Measurements from ENCODE around the gene IL1F10.

IL1F10 gene

GRCh38 chr2:113067681-113068080, at the start of gene IL1F10:
Gene IL1F10, plus strand, starts transcription at chr2:113067970. Its CDS starts 4,769 bp downstream, at chr2:113072739.
- no peak for DNase-seq (ENCODE audit: low spot score)

GRCh38 chr2:113018509-113018908, 49.3 kb upstream of the IL1F10 start:
- no peak for DNase-seq (ENCODE audit: low spot score)

- DNase-seq (ENCODE audit: low spot score), result no peak
Measured at GRCh38 chr2:113021312-113021711, 46.5 kb upstream of the IL1F10 start.

- DNase-seq (ENCODE audit: low spot score), result no peak
Measured at GRCh38 chr2:113024764-113025163, 43.0 kb upstream of the IL1F10 start.

- peak; percentile 45 for DNase-seq (ENCODE audit: low spot score)
Measured at GRCh38 chr2:113025737-113026136, 42.0 kb upstream of the IL1F10 start.

GRCh38 chr2:113027691-113028090, 40.1 kb upstream of the IL1F10 start:
- DNase-seq (ENCODE audit: low spot score), result no peak

GRCh38 chr2:113028112-113028511, 39.7 kb upstream of the IL1F10 start:
- no peak for DNase-seq (ENCODE audit: low spot score)

GRCh38 chr2:113032737-113033136, 35.0 kb upstream of the IL1F10 start:
- no peak for DNase-seq (ENCODE audit: low spot score)

GRCh38 chr2:113034016-113034415, 33.8 kb upstream of the IL1F10 start:
- DNase-seq (ENCODE audit: low spot score), result no peak

GRCh38 chr2:113036763-113037162, 31.0 kb upstream of the IL1F10 start:
- DNase-seq (ENCODE audit: low spot score), result no peak

- DNase-seq (ENCODE audit: low spot score), result no peak
Measured at GRCh38 chr2:113038291-113038690, 29.5 kb upstream of the IL1F10 start.

GRCh38 chr2:113039158-113039557, 28.6 kb upstream of the IL1F10 start:
- no peak for DNase-seq (ENCODE audit: low spot score)

- no peak for DNase-seq (ENCODE audit: low spot score)
Measured at GRCh38 chr2:113039719-113040118, 28.1 kb upstream of the IL1F10 start.

- DNase-seq (ENCODE audit: low spot score), result no peak
Measured at GRCh38 chr2:113041871-113042270, 25.9 kb upstream of the IL1F10 start.

GRCh38 chr2:113046465-113046864, 21.3 kb upstream of the IL1F10 start:
- no peak for DNase-seq (ENCODE audit: low spot score)

GRCh38 chr2:113050921-113051895, 16.6 kb upstream of the IL1F10 start:
- no peak for DNase-seq (ENCODE audit: low spot score)

GRCh38 chr2:113052396-113052917, 15.3 kb upstream of the IL1F10 start, which contains the start of gene IL36B:
Gene IL36B, minus strand, starts transcription at chr2:113052867.
- no peak for DNase-seq (ENCODE audit: low spot score)

- no peak for DNase-seq (ENCODE audit: low spot score)
Measured at GRCh38 chr2:113053666-113054065, 14.1 kb upstream of the IL1F10 start.

GRCh38 chr2:113054066-113054465, 13.7 kb upstream of the IL1F10 start:
- DNase-seq (ENCODE audit: low spot score), result no peak

- no peak for DNase-seq (ENCODE audit: low spot score)
Measured at GRCh38 chr2:113056521-113056920, 11.2 kb upstream of the IL1F10 start.

GRCh38 chr2:113057117-113057516, 10.7 kb upstream of the IL1F10 start:
- DNase-seq (ENCODE audit: low spot score), result no peak

- DNase-seq (ENCODE audit: low spot score), result no peak
Measured at GRCh38 chr2:113058411-113058994, 9.3 kb upstream of the IL1F10 start.

Data from germinal center (tissue), 1 donor.